Lung (tissue), 12 donors: ENCODE results near the gene GTF3A. TPM values are rescaled to one million over a fixed set of nuclear protein-coding genes. Genes with fewer than 3 reads are reported as not detected.
A peak's percentile ranks its signal among the peaks of the same experiment; 100 is the strongest.

Source experiments
- ATAC-seq: fragments of 200-7000 bp; cut with Tn5 transposase; one replicate; pipeline ENCODE4 v1.9.1; 2020; ENCODE audit warnings: moderate number of reproducible peaks; ENCODE audit not compliant: insufficient read depth, low FRiP score
- DNase-seq, 3 donors: peaks; one replicate each; pipeline ENCODE4 v3.0.0-alpha.2; 2013 to 2017
- H3K27ac ChIP-seq, 2 donors: one replicate each; pipeline ENCODE4 v1.5.1; 2013; ENCODE audit warnings: mild to moderate bottlenecking in 2 of 2, moderate library complexity in 2 of 2, control low read depth in 1 of 2, inconsistent platforms in 1 of 2, low read depth in 1 of 2, low read length in 1 of 2
- H3K27me3 ChIP-seq, 3 donors: one replicate each; pipeline ENCODE4 v1.5.1; 2013; ENCODE audit warnings: low read length in 2 of 3; ENCODE audit not compliant: control insufficient read depth in 3 of 3, insufficient read depth in 3 of 3
- H3K36me3 ChIP-seq, 4 donors: one replicate each; pipeline ENCODE4 v1.5.1; 2013; ENCODE audit warnings: low read length in 4 of 4, mild to moderate bottlenecking in 1 of 4, moderate library complexity in 1 of 4; ENCODE audit not compliant: control insufficient read depth in 4 of 4, insufficient read depth in 4 of 4
- H3K4me1 ChIP-seq, 5 donors: one replicate each; pipeline ENCODE4 v1.5.1; 2013; ENCODE audit warnings: low read length in 5 of 5, mild to moderate bottlenecking in 2 of 5, moderate library complexity in 1 of 5; ENCODE audit not compliant: control insufficient read depth in 5 of 5, insufficient read depth in 5 of 5
- H3K4me3 ChIP-seq: one replicate; pipeline ENCODE4 v1.5.1; 2013; ENCODE audit warnings: mild to moderate bottlenecking, control low read depth, moderate library complexity
- H3K9ac ChIP-seq, 2 donors: one replicate each; pipeline ENCODE4 v1.5.1; 2013; ENCODE audit warnings: low read length in 2 of 2, control low read depth in 1 of 2; ENCODE audit not compliant: insufficient read depth in 1 of 2
- H3K9me3 ChIP-seq, 4 donors: one replicate each; pipeline ENCODE4 v1.5.1; 2013; ENCODE audit warnings: low read length in 3 of 4, mild to moderate bottlenecking in 1 of 4, moderate library complexity in 1 of 4; ENCODE audit not compliant: control insufficient read depth in 4 of 4, insufficient read depth in 3 of 4
- CTCF ChIP-seq: IDR thresholded peaks from 2 replicates; pipeline ENCODE4 v1.5.1; 2012; ENCODE audit warnings: mild to moderate bottlenecking; ENCODE audit errors: control extremely low read depth, extremely low read depth
- WGBS, 2 donors: extraction: QIAGEN DNeasy Blood & Tissue Kit; methylation state at CpG; one replicate each; pipeline ENCODE4 v1.1.7; 2013; 5-methylcytosine and 5-hydroxymethylcytosine counted together
- polyA plus RNA-seq, 2 donors: library from polyadenylated mRNA; stranded (reverse); fragments of 200-250 nt; gene quantifications; one replicate each; pipeline ENCODE4 v1.2.1, GENCODE V29; 2013
- total RNA-seq, 2 donors: library from RNA; depleted of rRNA in 1 of 2; stranded (reverse); fragments of >200 nt in 1 of 2; gene quantifications; one replicate each; pipeline ENCODE4 v1.2.1, GENCODE V29; 2014 to 2021
- donor health status: control.
- donor health status: control.
- donor health status: Bipolar disorder and iron deficiency.
- donor health status: healthy.
- donor health status: DM: yes; HTN: yes; CAD: no.

The GTF3A gene
- total and polyA plus RNA-seq, 4 donors, result 38.2 to 241 (median 111) TPM

DNA sequence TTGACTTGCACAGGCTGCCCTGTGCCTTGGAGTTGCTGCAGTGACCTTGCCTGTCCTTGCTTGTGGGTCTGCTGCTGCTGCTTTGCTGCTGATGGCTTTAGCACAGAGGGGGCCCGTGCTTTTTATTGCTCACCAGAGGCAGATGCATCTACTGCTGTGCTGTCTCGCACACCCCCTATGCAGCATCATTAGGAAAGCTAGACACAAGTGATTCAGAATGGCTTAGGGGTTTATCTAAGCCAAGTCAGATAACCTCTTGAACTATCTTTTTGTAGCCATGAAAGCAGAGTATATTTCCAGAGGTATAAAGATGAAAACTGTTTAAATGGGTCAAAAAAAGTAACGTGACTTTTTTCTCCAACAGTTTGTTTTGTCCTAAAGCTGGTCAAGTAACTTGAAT, 7.8 kb downstream of the GTF3A start:
- no peaks in the 10 kb centered on the region for H3K27me3 ChIP-seq
- 90 to 94% methylated on average over 3 of the region's 3 CpGs for WGBS, 2 donors
- H3K27ac ChIP-seq, result no peak overlapping the region
- no peak for ATAC-seq
- no peaks in the 10 kb centered on the region for H3K9me3 ChIP-seq
- H3K36me3 ChIP-seq, result peaks cover 30 to 48% (median 41%) of the 10 kb centered on the region in 4 donors
- no peak for TF ChIP-seq CTCF
- H3K4me1 ChIP-seq, result peaks cover 0 to 5% (median 0%) of the 10 kb centered on the region in 5 donors
- H3K9ac ChIP-seq, result no peak overlapping the region
- no peak for DNase-seq
- H3K4me3 ChIP-seq, result no peak overlapping the region

DNA sequence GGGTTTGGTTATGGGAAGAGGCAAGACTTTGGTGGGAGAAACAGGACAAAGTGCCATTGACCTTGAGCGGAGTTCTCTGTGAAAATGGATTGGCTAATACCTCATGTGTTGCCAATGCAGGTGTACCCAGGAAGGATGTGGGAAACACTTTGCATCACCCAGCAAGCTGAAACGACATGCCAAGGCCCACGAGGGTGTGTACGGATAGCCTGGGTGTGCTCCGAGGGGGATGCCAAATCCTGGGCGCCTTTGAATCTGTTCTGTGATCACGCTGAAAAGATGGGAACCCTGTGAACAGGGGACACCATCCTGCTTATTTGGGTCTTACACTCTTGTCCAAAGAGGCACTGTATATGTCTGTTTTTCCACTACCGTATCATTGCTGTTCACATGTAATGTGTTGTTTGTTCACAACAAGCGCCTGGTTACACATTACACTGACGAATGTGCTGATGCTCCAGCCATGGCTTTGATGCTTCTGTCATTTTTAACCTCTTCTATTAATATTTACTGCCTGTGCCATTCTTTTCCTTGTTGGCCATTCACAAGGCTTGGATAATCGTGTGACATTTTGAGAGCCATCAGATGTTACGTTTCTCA, 8.3 kb downstream of the GTF3A start:
- peaks cover 28 to 48% (median 38%) of the 10 kb centered on the region in 4 donors for H3K36me3 ChIP-seq
- no peak for TF ChIP-seq CTCF
- peaks cover 0 to 3% (median 0%) of the 10 kb centered on the region in 5 donors for H3K4me1 ChIP-seq
- H3K27ac ChIP-seq, result peak overlapping the region in 1 of 2 donors; percentile 33
- H3K4me3 ChIP-seq, result no peak overlapping the region
- 68 to 83% methylated on average over 12 of the region's 12 CpGs for WGBS, 2 donors
- ATAC-seq (no peak), DNase-seq (no peak)
- H3K27me3 ChIP-seq, result no peaks in the 10 kb centered on the region
- H3K9me3 ChIP-seq, result no peaks in the 10 kb centered on the region
- no peak overlapping the region for H3K9ac ChIP-seq

DNA sequence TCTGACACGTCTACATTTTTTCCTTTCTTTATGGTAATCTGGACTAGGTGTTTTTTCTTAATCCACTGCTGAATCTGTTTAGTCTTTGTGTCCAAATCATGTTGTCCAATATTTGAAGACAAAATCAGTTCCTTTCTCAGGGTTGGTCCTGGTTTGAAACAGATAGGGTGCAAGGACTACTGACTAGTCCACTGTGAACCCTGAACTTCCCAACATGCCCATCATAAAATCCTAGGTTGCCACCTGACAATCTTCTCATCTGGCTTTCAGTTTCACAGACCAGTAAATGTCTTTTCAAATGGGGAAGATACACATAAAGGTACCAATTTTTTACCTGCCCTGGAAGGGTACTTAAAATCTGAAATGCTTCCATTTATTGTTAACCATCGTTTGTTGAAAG, 12.7 kb downstream of the GTF3A start:
- H3K9me3 ChIP-seq, result no peaks in the 10 kb centered on the region
- DNase-seq (no peak), ATAC-seq (no peak)
- no peak overlapping the region for H3K9ac ChIP-seq
- no peaks in the 10 kb centered on the region for H3K27me3 ChIP-seq
- WGBS, 2 donors, result 96 to 100% methylated on average over 2 of the region's 2 CpGs
- H3K4me1 ChIP-seq, result peaks cover 0 to 3% (median 0%) of the 10 kb centered on the region in 5 donors
- TF ChIP-seq CTCF, result no peak
- peaks cover 14 to 41% (median 29%) of the 10 kb centered on the region in 4 donors for H3K36me3 ChIP-seq
- H3K27ac ChIP-seq, result no peak overlapping the region
- H3K4me3 ChIP-seq, result no peak overlapping the region

DNA sequence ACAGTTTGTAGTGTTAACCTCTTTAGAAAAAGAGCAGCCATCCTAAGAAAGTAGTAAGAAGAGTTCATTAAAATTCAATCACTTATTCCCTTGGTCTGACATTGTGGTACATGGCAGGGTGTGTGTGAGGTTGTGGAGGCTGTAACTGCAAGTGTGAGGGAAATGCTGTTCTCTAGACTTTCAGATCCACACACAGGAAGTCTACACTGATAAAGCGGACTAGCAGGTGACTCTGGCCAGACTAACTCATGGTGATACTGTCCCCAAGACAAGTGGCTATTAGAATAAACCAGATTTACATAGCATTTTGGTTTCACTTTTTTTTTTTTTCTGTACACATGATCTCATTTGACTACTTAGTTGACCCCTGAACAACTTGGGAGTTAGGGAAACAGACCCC, 16.0 kb downstream of the GTF3A start:
- H3K36me3 ChIP-seq, result peaks cover 0 to 20% (median 13%) of the 10 kb centered on the region in 4 donors
- TF ChIP-seq CTCF, result no peak
- peaks cover 0 to 7% (median 0%) of the 10 kb centered on the region in 5 donors for H3K4me1 ChIP-seq
- no peak for ATAC-seq
- H3K9ac ChIP-seq, result no peak overlapping the region
- H3K9me3 ChIP-seq, result no peaks in the 10 kb centered on the region
- no peak overlapping the region for H3K4me3 ChIP-seq
- 91 to 93% methylated on average over 1 of the region's 1 CpG for WGBS, 2 donors
- no peak overlapping the region for H3K27ac ChIP-seq
- no peaks in the 10 kb centered on the region for H3K27me3 ChIP-seq
- no peak for DNase-seq
